Endometrial microvascular endothelial cells (primary cell): ENCODE data around the gene HYLS1. TPM values are rescaled to one million over a fixed set of nuclear protein-coding genes. Genes with fewer than 3 reads are reported as not detected.
"Not testable (repeated sequence)": the region's sequence is repeated elsewhere in the genome, so short reads cannot be mapped to it uniquely, and the experiment has no call there.

Source experiments
- in situ Hi-C: cut with HindIII; loops from 2 replicates; pipeline ENCODE4 v1.10.0; 2017; ENCODE audit warnings: low sequenced_read_pairs, low pct_unique_long_range_greater_than_20kb; ENCODE audit errors: inconsistent ontology term
- total RNA-seq: library from RNA; depleted of rRNA; stranded (reverse); fragments of >200 nt; gene quantifications from one replicate; pipeline ENCODE4 v1.2.3, GENCODE V29; 2015; ENCODE audit errors: inconsistent ontology term

Gene HYLS1, protein sequence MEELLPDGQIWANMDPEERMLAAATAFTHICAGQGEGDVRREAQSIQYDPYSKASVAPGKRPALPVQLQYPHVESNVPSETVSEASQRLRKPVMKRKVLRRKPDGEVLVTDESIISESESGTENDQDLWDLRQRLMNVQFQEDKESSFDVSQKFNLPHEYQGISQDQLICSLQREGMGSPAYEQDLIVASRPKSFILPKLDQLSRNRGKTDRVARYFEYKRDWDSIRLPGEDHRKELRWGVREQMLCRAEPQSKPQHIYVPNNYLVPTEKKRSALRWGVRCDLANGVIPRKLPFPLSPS
- total RNA-seq, result 12.4 TPM

DNA sequence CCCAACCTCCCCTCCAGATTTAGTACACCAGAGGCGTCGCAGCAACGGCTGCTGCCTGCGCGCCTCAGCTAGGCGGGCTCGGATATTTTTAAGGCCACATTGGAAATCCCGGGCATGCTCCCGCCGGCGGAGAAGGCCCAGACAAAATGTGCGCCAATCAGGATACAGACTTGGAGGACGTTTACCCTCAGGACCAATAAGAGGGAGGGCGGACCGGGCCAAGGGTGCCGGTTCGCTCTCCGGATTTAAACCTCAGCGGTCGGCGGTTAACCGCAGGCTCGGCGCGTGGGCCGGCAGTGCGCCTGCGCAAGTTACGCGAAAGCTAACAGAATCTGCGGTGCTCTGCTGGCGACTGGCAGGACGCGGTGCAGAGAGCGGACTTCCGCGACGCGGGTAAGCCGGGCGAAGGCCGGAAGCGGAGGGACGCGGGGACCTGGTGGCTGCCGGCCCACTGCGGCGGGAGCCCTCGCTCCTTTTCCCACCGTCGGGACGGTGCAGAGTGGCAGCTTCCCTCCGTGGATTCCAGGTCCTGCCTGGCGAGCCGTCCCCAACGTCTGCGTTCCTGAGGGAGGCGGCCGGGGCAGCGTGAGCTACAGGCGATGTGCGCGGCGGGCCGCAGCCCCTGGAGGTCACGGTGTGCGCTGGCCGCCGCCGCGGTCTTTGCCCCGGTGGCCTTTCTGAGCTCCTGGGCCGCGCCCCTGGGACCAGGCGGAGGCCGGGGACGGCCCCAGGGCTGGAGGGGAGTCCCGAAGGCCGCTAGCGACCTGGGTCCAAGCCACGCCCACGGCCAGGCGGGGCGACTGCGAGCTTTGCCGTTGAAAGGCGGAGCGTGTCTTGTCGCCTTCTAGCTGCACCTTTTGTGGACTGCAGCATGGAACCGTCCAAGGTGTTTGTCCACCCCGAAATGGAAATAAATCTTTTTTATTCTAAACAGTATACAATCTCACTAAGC is at the start of gene HYLS1:
Gene HYLS1 (plus strand): TSS at position 296 of the 952 bp plus-strand sequence. CDS start 11,701 bp downstream, outside the sequence.
- in situ Hi-C loops, result no loop called here

DNA sequence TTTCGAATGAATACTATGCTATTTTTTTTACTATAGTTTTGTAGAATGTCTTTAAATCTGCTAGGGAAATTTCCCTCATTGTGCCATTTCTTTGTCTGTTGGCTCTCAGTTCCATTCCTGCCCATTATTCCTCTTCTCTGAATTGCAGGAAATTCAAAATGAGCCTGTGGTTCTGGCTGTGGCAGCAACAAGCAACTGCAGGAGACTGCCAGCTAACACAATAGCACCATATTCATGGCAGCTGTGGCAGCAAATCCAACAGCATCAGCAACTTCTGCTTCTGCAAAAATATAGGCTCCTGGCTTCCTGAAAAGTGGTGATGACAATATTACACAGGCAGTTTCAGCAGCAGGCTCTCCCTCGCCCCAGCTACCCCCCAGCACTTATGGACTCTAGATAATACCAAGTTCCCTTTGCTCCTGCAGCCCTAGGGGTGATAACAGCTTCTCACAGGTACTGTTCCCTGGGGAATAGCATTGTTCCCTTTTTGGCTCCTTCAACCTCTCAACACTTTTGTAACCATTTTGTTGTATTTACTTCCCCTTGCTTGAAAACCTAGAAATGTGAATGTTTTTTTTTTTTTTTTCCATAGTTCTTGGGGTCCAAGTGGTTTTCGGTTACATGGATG is 45.0 kb upstream of the HYLS1 start:
- in situ Hi-C loops, result no loop called here

DNA sequence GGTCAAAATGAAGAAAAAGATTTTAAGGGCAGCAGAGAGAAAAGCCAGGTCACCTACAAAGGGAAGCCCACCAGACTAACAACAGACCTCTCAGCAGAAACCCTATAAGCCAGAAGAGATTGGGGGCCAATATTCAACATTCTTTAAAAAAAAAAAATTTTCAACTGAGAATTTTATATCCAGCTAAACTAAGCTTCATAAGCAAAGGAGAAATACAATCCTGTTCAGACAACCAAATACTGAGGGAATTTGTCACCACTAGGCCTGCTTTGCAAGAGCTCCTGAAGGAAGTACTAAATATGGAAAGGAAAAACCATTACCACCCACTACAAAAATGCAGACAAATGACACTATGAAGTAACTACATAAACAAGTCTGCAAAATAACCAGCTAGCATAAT is 41.3 kb upstream of the HYLS1 start:
- in situ Hi-C loops, result no loop called here

DNA sequence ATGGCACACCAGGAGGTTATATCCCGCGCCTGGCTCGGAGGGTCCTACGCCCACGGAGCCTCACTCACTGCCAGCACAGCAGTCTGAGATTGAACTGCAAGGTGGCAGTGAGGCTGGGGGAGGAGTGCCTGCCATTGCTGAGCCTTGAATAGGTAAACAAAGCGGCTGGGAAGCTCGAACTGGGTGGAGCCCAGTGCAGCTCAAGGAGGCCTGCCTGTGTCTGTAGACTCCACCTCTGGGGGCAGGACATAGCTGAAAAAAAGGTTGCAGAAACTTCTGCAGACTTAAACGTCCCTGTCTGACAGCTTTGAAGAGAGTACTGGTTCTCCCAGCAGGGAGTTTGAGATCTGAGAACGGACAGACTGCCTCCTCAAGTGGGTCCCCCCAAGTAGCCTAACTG is 29.8 kb upstream of the HYLS1 start:
- in situ Hi-C loops, result not testable (repeated sequence)

DNA sequence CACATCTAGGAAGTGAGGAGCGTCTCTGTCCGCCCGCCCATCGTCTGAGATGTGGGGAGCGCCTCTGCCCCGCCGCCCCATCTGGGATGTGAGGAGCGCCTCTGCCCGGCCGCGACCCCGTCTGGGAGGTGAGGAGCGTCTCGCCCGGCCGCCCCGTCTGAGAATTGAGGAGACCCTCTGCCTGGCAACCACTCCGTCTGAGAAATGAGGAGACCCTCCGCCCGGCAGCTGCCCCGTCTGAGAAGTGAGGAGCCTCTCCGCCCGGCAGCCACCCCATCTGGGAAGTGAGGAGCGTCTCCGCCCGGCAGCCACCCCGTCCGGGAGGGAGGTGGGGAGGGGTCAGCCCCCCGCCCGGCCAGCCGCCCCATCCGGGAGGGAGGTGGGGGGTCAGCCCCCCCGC is 24.7 kb upstream of the HYLS1 start:
- in situ Hi-C loops, result not testable (repeated sequence)

DNA sequence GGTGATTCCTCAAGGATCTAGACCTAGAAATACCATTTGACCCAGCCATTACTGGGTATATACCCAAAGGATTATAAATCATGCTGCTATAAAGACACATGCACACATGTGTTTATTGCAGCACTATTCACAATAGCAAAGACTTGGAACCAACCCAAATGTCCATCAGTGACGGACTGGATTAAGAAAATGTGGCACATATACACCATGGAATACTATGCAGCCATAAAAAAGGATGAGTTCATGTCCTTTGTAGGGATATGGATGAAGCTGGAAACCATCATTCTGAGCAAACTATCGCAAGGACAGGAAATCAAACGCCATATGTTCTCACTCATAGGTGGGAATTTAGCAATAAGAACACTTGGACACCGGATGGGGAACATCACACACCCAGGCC is 22.1 kb upstream of the HYLS1 start:
- in situ Hi-C loops, result not testable (repeated sequence)

DNA sequence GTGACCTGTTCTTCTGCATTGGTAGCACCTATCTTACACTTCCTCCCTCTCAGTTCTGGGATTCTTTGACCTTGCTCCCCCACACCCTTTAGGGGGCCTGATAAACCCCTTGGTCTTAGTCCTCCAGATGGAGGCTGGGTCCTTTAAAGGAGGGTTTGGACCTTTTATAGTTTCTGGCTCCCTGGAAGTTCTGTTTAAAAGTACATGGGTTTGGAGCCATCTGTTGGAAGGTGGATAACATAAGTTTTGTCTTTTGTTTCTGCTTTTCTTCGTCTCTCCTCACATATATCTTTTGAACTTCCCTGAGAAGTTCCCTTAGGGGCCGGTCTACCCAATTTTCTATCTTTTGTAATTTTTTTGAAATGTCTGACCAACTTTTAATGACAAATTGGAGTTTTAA is 17.9 kb upstream of the HYLS1 start:
- in situ Hi-C loops, result no loop called here

DNA sequence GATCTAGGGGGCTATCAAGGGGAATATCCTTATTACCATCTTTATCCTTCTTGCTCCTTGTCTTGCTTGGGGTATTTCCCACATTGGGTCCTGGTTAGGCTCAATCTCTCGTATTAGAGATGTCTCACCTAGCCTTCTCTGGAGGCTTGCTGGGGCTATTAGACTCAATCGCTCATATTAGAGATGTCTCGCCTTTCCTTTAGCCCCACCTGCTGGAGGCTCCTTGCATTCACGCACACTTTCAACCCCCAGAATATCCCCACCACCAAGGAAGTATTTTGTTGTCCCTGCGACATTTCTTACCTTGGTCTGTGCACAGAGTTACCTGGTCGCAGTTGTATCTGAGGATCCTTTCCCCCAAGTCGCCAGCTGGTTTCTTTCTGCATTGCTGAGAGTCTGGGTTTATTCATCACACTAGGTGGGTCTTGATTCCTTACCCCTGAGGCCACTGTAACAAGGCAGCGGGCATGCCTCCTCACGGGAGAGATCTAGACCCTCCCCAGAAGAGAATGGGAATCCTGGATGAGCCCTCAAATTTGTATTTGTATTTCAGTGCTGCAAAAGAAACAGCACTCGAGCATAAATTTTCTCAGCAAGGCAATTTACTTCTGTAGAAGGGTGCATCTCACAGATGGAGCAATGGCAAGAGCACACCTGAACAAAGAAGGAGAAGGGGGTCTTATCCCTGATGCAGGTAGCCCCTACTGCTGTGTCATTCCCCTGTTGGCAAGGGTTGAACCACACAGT is 15.9 kb upstream of the HYLS1 start:
- in situ Hi-C loops, result no loop called here

DNA sequence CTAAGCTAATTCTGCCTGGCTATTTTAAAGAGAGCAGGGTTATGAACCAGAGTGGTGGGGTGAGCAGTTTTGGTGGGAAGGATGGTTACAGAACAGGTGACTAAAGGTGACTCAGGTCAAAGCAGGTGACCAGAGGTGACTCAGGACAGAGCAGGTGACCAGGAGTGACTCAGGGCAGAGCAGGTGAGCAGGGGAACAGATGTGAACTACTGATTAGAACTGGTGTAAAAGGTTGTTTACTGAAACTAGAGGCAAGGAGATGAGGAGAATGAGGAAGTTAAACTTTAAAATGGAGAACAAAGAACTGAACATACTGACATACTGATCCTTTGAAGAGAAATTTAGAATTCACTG is 15.4 kb upstream of the HYLS1 start:
- in situ Hi-C loops, result no loop called here

DNA sequence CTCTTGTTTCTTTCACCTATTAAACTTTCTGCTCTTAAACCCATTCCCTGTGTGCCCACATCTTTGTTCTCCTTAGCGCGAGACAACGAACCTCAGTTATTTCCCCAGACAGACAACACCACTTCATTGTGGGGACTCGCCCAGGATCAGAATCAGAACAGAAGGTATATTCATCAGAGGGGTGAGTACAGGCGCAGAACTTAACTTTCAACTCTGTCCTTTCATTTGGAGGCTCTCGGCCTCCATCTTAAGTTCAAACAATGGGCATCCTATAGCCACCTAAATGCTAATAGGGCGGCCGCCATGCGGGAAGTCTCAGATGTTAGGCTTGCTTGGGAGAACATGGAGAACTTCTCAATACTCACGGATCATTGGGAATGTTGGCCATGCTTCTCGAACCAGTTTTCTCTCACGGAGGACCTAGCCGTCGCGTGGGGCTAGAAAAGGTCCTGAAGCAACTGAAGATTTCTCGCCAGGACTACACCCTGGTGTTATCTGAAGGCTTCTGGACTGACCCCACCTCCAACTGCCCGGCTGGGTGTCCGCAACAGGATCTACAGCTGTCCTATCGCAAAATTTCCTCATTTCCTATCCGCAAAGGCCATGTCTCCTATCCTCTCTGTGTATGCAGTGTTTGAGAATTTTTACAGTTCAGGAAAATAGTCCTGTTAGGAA is 13.4 kb upstream of the HYLS1 start:
- in situ Hi-C loops, result no loop called here

DNA sequence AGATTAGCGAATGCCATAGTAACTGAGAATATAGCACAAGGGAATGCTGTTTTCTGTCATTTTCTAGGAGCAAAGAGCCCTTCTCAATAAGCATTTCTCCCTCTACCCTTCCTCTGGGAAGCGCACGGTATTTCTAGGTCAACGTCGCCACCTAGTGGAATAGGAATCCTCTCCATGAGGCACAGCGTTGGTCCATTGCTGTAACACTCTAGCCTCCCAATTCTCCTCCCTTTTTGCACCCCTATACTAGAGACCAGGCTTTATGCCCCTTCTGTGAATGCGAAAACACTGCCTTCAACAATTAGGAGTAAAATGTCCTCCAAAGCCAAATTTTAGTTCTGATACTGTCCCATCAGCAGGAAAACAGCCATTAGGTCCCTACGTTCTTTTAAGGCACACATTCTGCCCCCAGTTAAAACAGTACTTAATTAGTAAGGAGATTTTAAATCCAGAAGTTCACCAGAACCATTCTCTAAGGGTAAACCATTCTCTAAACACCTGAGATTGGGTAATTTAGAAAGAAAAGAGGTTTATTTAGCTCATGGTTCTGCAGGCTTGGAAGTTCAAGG is 12.8 kb upstream of the HYLS1 start:
- in situ Hi-C loops, result no loop called here

DNA sequence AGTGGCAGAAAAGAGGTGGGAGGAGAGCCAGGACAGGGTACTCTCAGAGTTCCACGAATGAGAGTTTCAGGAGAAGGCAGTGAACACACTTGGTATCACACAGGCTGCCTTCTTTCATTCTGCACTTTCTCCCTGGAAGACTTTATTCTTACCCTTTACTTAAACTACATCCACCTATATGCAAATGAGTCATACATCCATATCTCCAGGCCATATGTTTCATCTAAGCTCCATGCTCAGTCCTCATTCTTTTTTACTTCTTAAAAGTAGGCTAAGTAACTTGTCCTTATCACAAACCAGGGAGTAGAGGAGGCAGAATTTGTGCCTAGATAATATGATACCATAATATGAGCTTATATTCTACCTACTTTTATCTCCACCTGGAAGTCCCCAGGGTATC is 6.2 kb upstream of the HYLS1 start:
- in situ Hi-C loops, result no loop called here

DNA sequence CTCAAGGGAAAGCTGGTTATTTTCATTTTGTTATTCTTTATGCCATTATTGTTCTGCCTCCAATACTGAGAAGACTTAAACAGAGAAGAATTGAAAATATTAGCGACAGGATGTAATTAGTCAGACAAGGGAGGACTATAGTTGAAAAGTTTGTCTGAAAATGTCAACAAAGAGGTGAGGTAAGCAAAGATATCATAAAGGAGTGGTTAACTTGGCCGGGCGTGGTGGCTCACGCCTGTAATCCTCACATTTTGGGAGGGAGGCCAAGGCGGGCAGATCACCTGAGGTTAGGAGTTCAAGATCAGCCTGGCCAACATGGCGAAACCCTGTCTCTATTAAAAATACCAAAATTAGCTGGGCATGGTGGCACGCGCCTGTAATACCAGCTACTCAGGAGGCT is 4.1 kb upstream of the HYLS1 start:
- in situ Hi-C loops, result no loop called here

DNA sequence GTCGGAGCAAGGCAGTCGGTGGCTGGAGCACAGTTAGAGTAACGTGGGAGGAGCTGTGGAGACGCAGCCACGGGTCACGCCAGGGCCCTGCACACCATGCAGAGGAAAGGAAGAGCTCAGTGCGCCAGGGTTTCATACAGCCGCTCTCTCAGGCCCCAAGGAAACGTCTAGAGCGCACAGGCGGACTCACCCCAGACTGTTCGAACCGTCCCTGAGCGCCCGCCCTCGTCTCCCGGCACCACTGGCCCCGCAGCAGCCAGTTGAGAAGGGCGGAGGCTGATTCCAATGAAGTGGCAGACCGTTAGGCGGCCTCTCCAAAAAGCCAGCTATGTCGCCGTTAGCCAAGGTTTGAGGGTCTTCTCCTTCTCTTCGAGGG is 483 bp upstream of the HYLS1 start:
- in situ Hi-C loops, result no loop called here

DNA sequence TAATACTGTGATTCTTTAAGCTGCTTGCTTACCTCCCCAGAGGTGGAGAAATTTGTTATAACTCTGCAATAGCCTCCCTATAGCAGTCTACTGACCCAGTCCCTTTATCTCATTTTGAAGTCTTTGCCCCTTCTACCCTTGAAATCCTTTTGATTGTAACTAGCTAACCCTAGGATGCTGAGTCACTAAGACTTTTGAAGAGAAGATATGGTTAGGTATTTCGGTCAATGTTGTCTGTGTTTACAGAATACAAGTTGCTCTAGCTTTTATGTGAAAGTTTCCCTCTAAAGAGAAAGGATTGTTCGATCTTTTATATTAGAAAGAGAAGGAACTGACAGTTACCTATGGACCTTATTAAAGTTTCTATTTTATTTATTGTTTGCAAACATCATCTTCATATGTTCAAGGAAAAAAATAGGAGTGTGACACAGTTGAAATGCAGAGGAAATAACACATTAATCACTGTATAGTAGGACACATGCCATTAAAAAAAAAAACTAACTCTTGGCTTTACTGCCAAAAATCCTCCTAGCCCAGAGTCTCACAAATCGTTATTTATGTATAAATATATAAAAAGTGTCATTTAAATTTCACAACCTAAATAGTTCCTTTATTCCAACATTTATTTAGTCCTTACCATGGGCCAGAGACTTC is 3.1 kb downstream of the HYLS1 start:
- in situ Hi-C loops, result no loop called here

DNA sequence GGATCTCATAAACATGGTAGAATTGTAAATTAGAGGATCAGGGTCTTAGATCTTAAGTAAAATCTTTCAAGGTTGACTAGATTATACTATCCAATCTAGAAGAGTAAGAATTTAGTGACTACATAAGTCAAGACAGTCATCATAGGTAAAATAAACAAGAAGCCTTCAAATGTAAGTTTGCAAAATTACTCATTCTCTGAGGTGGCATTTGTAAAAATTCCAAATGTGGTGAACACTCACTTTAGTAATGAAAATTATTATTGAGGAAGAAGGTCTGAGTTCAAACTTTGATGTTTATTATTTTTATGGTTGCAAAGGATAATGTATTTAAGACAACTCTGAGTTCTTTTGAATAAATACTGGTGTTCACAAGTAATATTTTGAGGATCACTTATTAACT is 4.6 kb downstream of the HYLS1 start:
- in situ Hi-C loops, result no loop called here

DNA sequence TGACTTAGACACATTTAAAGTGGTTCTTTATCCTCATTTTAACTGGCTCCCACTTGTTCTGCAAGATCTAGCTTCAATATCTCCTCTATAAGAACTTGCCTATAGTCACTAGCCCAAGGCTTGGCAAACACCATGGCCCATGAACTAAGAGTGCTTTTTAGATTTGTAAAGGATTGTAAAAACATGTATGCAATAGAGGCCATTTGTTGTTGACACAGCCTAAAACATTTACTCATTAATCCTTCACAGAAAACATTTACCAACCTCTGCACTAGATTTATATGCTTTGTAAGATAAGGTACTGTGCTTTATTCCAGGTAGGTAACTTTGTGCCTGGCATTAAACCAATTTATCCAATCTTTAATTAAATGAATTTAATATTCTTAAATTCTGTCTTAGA is 5.5 kb downstream of the HYLS1 start:
- in situ Hi-C loops, result no loop called here

DNA sequence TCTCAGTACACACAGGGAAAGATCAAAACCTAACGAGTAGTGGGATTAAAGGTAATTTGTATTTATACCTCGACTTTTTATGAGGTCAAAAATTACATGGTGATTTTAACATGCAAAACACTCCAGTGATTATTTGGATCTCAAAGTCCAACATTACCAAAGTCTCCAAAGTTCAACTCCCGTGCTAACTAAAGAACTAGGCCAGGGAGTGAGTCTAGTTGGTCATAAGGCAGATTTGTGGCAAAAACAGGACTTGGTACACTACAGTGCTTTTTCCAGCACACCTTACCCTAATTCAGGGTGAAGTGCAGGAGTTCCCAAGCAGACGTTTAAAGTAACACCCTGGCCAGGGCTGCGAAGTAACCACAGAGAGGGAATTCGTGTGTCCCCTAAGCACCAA is 14.4 kb downstream of the HYLS1 start:
- in situ Hi-C loops, result no loop called here
